GM15510 (cell line): ENCODE data around the gene CAPZB.

Experiments
- POLR2A ChIP-seq: IDR thresholded peaks from 3 replicates; pipeline ENCODE4 v1.6.1; 2011; ENCODE audit warnings: borderline replicate concordance; ENCODE audit not compliant: insufficient read length; ENCODE audit errors: extremely low read depth

Gene CAPZB

GRCh38 chr1:19416921-19417470 is 68.3 kb downstream of the CAPZB start:
- no peak for TF ChIP-seq POLR2A

- no peak for TF ChIP-seq POLR2A
Observed at GRCh38 chr1:19416145-19416544, 69.2 kb downstream of the CAPZB start.

- TF ChIP-seq POLR2A, result no peak
Observed at GRCh38 chr1:19414515-19415121, 70.7 kb downstream of the CAPZB start.

GRCh38 chr1:19413999-19414398 is 71.3 kb downstream of the CAPZB start:
- no peak for TF ChIP-seq POLR2A

GRCh38 chr1:19412654-19413053 is 72.7 kb downstream of the CAPZB start:
- TF ChIP-seq POLR2A, result no peak

GRCh38 chr1:19411612-19412011 is 73.7 kb downstream of the CAPZB start:
- TF ChIP-seq POLR2A, result no peak

- no peak for TF ChIP-seq POLR2A
Observed at GRCh38 chr1:19410393-19410792, 74.9 kb downstream of the CAPZB start.

- TF ChIP-seq POLR2A, result no peak
Observed at GRCh38 chr1:19409477-19410341, 75.6 kb downstream of the CAPZB start.

GRCh38 chr1:19407494-19408096 is 77.7 kb downstream of the CAPZB start:
- TF ChIP-seq POLR2A, result no peak

GRCh38 chr1:19406680-19407079 is 78.7 kb downstream of the CAPZB start:
- no peak for TF ChIP-seq POLR2A

GRCh38 chr1:19405761-19406487 is 79.4 kb downstream of the CAPZB start:
- no peak for TF ChIP-seq POLR2A

GRCh38 chr1:19405195-19405760 is 80.1 kb downstream of the CAPZB start:
- no peak for TF ChIP-seq POLR2A

GRCh38 chr1:19404748-19405147 is 80.6 kb downstream of the CAPZB start:
- TF ChIP-seq POLR2A, result no peak

GRCh38 chr1:19403256-19403655 is 82.1 kb downstream of the CAPZB start:
- no peak for TF ChIP-seq POLR2A

- TF ChIP-seq POLR2A, result no peak
Observed at GRCh38 chr1:19402031-19402813, 83.1 kb downstream of the CAPZB start.

- no peak for TF ChIP-seq POLR2A
Observed at GRCh38 chr1:19401535-19401889, 83.8 kb downstream of the CAPZB start.
